ENCODE results near the gene PDP2.
A peak's percentile ranks its signal among the peaks of the same experiment; 100 is the strongest.

- TF ChIP-seq CTCF (IDR thresholded peaks at IDR 0.05; ENCODE audit: low read depth, low read length) (peak; percentile 81), EZH2phosphoT487 (IDR thresholded peaks at IDR 0.05; ENCODE audit: low read depth) (no peak)
These were observed 14.8 kb downstream of the PDP2 start for GRCh38 chr16:66894948-66895688.
